Metanephros (tissue), 1 donor: ENCODE results near the gene DNAJB14. TPM values are rescaled to one million over a fixed set of nuclear protein-coding genes. Genes with fewer than 3 reads are reported as not detected.

ENCODE experiments used
- total RNA-seq: library from RNA; depleted of rRNA; stranded (reverse); fragments of >200 nt; gene quantifications from one replicate; pipeline ENCODE4 v1.2.3, GENCODE V29; 2014

Gene DNAJB14
- total RNA-seq = 32.1 TPM

DNA sequence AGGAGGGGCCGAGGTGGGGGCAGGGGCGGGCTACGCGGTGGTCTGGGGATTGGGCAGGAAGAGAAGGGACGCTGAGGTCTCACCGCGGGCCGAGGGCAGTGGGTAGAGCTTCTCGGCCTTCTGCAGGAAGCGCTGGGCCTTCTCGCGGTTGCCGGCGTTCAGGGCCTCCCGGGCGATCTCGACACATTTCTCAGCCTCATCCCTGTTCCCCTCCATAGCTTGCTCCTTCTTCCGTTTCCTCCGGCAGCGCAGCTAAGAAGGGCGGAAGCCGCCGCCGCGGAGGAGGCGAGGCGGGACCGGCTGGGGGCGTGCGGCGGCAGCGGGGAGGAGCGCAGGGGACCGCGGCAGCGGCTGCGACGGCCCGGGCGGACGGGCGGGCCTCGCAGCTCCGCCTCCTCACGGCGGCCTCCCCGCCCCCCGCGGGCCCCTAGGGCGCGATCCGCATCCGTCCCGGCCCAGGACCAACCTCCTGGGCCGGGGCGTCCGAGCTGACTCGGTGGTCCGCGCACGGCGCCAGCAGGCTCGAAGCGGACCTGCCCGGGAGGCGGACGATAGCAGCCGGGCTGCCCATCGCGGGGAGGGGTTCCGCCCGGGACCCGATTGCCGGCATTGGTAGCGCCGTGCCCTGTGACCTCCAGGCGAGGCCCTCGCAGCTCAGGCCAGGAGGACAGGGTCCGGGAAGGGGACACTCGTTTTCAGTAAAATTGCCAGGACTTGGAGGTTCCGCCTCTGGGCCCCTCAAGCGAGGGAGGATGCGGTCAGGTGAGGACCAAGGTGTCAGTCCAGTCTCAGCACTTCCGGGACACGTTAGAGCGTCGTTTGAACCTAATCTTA lies at the start of gene DNAJB14:
Gene DNAJB14 (minus strand): TSS at position 263 of the 834 bp plus-strand sequence. CDS start 47 bp downstream, at position 216.

DNA sequence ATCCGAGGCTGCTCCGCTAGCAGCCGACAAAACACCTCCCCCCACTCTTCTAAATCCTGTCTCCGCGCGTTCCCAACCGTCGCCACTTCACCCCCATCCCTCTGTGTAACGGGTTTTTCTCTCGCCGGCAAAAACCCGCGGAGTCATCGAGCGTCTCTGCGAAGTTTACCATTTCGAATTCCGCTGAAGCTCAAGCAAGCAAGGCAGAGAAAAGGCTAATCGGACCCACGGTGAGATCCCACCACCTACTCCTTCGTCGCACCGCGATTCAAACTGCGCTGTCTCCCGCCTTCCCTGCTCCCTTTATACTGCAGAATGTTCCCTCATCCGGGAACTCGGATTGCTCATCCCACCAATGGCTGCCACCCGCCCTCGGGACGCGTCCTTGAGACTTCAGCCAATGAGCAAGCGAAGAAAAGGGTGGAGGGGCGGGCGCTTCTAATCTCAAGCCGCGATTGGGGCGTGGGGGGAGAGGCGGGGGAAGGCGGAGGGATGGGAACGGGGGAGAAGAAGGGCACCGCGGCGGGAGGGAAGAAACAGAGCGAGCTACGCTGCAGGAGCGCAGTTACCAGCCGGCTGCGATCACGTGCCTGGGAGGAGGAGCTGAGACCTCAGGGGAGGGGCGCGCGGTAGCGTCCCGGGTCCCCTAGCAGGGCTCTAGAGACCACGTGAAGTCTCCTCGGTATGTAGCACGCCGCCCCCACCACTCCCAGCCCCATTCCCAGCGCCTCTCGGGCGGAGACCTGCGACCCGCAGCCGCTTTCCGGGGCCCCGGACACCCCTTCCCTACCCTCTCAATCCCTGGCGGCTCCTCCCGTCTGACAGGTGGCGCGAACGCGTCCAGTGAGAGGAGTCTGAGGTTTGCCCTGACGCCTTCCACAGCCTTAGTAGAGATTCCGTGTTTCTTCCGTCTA lies 3.8 kb upstream of the DNAJB14 start, which contains the start of gene H2AZ1:
Gene H2AZ1 (minus strand): TSS at position 277 of the 914 bp plus-strand sequence. CDS start 105 bp downstream, at position 172.

DNA sequence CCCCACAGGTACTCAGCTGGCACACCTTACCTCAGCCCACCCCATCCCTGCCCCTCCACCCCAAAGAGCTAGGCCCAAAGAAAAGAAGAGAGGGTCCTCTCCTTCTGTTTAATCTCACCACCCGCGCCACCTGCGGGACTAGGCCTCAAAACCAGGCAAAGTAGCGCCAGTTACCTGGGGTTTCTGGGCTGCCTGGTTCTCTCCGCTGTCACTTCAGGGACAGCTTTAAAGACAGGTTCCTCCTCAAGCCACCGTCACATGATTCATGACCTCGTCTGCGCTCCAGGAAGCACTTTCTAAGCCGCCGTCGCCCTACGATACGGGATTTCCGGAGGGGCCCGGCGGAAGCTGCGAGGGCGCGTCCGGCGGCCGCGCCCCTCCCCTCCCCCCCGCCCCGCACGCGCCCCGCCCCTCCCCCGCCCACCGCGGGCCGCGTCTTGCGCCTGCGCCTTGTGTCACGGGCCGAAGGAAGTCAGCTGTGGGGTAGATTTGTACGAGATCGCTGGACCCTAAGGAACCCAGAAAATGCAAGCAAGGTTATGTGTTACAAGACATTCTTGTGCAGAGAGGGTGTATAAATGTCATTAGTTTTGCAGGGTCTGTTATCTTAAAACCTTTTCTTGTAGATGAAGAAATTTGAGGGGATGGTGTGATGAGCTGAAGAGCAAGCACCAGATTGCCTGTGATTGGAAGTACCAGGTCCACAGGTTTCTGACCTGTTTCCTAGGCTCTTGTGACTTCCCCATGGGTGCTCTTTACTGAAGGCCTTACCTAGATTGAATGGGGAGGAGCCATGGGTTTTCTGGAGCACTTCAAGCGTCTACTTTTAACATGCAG lies 52.0 kb downstream of the DNAJB14 start, which contains the start of gene LAMTOR3:
Gene LAMTOR3 (minus strand): TSS at position 267 of the 837 bp plus-strand sequence. CDS start 464 bp downstream, outside the sequence.

Other genes starting within 250 kb of the DNAJB14 start
- gene DAPP1, start 129.8 kb downstream of the DNAJB14 start, total RNA-seq = 4.6 TPM
- 46.4 TPM for gene LAMTOR3, start 52.2 kb downstream of the DNAJB14 start, total RNA-seq
- gene H2AZ1, start 3.7 kb upstream of the DNAJB14 start, total RNA-seq = 144 TPM
- 32.2 TPM for gene DDIT4L, start 243.8 kb upstream of the DNAJB14 start, total RNA-seq